ENCODE data around the gene MAGIX.
"Not testable (repeated sequence)": the region's sequence is repeated elsewhere in the genome, so short reads cannot be mapped to it uniquely, and the experiment has no call there.

Gene MAGIX

DNA sequence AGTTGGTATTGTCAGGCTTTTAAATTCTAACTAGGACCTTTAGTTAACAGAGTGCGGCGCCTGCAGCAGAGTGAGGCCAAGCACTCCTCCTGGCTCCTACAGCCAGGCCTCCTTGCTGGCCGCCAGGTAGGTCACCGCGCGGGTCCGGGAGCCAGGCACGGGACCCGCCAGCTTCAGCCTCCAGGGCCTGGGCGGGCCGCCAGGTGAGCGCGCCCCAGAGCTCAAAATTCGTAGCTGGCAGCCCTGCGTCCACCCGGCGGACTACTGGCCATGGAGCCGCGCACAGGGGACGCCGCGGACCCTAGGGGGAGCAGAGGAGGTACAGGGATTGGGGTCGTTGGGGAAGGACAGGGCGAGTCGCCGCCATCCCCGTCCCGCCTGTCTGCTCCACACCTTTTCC, at the start of gene MAGIX:
TSS of gene MAGIX (plus strand) at position 139 of the 400 bp plus-strand sequence. CDS start at position 271, 132 bp downstream.
- DNase-seq (ENCODE audit: low spot score), result no peak

DNA sequence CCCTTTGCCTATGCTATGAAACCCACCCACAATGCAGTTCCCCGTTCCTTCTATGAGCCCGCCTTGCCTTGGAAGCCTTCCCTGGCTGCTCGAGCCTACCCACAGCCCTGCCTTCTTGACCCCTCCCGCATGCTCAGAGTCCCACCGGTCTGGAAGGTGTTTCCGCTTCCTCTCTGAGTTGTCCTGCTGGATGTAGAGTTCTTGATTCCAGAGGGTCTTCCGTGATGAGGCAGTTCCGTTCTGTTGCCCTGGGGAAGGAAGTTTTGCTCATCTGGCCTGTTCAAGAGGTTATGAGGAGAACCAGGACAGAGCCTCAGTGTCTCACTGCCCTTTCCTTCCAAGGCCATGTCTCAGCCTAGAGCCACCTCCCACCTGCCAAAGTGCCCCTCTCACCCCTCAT, 46.5 kb upstream of the MAGIX start:
- DNase-seq (ENCODE audit: low spot score), result no peak

DNA sequence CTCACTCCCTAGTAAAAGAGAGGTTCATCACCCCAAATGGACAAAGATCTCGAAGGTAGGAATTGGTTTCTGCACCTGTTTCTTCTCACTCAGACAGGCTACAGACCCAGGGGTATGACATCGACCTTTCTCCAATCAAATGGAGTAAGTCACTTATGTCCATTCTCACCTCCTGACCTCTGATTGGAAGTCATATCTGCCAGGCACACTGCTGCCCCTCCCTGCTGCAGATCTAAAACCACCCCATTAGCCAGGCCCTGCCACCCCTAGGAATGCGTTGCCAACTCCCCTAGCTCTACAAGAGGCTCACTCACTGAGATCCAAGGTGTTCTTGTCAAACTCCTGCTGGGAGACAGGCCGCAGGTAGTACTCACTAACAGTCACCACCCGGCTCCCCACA, 45.8 kb upstream of the MAGIX start:
- no peak for DNase-seq (ENCODE audit: low spot score)

DNA sequence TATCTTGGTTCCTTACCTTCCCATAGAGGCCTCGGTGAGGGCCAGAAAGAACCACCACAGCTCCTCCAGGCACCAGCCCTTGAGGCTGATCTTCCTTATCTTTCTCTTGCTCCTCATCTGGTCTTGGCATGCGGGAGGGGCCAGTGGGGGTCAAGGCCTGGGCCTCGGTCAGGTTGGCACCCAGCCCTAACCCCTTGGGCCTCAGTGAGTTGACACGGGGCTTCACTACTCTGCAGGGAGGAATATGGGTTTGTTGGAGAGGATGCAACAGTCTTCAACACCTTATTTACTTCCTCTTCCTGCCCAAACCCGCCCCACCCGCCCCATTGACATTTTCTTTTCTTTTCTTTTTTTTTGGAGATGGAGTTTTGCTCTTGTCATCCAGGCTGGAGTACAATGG, 45.0 kb upstream of the MAGIX start:
- DNase-seq (ENCODE audit: low spot score), result no peak

DNA sequence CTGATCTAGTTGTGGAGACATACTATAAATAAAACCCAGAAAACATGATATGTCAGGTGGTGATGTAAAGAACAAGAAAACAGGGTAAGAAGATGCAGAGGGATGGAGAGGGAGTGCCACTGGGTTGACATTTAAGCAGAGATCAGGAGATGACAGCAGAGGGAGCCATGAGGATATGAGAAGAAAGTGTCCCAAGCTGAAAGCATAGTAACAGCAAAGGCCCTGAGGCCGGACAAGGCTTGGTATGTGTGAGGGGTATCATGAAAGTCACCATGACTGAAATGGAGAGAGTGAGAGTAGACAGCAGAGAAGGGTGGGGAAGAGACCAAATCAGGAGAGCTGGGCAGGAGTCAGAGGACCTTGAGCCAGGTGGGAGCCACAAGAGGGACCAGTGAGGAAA, 42.5 kb upstream of the MAGIX start:
- DNase-seq (ENCODE audit: low spot score), result no peak

DNA sequence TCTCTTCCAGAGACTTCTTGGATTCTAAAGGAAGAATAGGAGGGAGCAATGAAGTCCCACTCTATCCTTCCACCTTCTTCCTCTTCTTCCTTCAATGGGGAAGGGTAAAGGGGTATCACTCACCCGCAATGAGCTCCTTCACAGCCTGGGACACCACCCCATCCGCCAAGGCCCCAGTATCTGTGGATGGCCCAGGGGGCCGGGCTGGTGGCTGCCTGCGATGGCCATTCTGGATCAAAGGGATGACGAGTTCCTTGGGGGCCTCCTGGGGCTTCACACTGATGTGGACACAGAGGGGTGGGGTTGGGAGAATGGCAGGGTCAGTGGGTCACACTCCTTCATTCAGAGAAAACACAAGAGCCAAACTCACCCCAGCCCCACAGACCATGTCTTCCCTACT, 40.1 kb upstream of the MAGIX start:
- no peak for DNase-seq (ENCODE audit: low spot score)

DNA sequence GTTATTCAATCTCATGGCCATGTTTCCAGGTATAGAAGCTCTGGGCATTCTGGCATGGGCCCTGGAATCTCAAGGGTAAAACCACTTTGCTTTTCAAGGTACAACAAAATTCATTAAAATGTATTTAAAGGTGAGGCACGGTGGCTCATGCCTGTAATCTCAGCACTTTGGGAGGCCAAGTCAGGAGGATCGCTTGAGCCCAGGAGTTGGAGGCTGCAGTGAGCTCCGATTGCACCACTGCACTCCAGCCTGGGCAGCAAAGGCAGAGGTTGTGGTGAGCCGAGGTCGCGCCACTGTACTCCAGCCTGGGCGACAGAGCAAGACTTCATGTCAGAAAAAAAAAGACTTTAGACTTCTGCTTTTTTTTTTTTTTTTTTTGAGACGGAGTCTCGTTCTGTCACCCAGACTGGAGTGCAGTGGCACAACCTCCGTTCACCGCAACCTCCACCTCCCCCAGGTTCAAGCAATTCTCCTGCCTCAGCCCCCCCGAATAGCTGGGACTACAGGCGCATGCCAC, 34.8 kb upstream of the MAGIX start:
- DNase-seq (ENCODE audit: low spot score), result not testable (repeated sequence)

DNA sequence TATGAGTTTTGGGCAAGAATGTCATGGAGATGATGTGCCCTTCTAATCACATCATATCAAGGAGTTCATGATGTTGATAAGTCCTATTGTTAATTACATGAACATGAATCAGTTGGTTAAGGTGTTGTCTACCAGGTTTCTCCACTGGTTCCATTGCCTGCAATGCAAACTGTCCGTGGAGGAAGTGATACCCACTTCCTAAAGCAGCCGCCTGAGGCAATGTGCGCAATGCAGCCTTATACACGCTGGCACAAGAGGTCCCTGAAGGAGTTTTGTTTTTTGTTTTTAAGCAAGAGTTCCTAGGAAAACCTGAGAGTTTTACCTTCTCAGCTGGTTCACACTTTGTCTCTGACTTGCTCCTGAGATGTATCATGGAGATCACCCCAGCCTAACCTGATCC, 33.1 kb upstream of the MAGIX start:
- no peak for DNase-seq (ENCODE audit: low spot score)

DNA sequence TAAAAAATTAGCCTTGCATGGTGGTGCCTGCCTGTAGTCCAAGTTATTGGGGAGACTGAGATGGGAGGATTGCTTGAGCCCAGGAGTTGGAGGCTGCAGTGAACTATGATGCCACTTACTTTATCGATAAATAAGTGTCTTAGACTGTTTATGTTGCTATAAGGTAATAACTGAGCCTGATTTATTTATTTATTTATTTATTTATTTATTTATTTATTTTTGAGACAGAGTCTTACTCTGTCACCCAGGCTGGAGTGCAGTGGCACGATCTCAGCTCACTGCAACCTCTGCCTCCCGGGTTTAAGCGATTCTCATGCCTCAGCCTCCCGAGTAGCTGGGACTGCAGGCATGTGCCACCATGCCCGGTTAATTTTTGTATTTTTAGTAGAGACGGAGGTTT, 30.3 kb upstream of the MAGIX start:
- not testable (repeated sequence) for DNase-seq (ENCODE audit: low spot score)

DNA sequence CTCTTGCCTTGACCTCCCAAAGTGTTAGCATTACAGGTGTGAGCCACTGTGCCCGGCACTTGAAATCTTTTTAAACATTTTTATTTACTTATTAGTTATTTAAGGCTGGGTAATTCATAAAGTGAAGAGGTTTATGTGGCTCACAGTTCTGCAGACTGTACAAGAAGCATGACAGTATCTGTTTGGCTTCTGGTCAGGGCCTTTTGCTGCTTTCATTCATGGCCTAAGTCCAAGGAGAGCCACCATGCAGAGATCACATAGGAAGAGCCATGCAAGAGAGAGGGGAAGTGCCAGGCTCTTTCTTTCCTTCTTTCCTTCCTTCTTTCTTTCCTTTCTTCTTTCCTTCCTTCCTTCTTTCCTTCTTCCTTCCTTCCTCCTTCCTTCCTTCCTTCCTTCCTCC, 28.8 kb upstream of the MAGIX start:
- no peak for DNase-seq (ENCODE audit: low spot score)

DNA sequence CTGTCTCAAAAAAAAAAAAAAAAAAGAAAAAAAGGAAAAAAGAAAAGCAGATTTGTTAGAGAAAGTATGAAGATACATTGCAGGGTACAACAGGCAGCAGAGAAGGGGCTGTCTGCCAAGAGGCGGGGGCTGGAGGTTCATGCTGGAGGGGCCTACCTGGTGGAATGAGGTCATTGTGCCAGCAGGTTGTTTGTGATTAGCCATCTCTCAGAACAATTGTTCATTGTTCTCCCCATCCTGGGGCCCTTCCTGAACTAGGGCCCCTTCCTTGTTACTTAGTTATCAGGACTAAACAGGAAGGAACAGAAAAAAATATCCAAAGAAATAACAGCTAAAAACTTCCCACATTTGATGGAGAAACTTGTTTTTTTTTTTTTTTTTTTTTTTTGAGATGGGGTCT, 25.1 kb upstream of the MAGIX start:
- DNase-seq (ENCODE audit: low spot score), result no peak

DNA sequence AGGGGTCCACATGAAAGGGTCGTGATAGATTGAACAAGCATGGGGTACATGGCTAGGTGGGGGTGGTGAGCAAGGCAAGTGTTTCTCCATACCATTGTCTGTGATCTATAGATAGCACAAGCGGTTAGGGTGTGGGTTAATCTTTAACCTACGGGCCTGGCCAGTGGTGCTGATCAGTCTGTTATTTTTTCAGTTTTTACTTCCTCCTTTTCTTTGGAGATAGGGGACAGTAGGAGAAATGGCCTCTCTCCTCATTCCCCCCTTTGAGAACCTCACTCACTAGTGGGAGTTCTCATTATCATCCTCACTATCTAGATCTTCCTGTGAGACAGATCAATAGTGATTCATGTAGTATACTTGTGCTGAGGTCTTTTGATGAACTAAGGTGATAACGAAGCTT, 22.8 kb upstream of the MAGIX start:
- DNase-seq (ENCODE audit: low spot score), result no peak

DNA sequence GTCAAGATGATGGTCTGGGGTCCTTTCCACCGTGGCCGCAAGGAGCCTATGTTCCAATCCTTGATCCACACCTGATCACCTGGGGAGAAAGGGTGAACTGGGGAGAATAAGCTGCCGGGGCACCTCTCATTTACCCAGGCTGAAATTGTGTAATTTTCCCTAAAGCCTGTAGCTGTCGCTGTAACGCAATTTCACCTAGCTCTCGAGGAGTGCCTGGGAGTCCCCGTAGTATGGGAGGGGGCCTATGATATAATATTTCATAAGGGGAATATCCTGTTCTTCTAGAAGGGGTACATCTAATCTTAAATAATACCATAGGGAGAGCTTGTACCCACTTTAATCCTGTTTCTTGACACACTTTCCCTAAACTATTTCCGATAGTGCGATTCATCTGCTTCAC, 20.3 kb upstream of the MAGIX start:
- DNase-seq (ENCODE audit: low spot score), result not testable (repeated sequence)

DNA sequence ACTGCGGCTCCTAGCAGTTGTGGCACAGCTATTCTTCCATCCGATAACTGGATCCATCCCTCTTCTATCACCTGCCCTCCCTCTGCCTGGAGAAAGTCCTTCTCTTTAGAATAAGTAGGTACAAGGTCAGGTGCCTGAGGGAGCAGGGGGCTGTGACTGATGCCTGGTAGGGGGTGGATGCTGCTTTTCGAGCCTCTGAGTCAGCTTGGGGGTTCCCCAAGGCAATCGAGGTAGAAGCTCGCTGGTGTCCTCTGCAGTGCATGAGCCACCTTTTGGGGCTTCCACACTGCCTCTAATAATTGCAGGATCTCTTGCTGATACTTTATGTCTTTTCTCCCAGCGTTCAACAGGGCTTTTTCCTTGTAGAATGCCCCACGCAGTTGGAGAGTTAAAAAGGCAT, 19.4 kb upstream of the MAGIX start:
- DNase-seq (ENCODE audit: low spot score), result not testable (repeated sequence)

DNA sequence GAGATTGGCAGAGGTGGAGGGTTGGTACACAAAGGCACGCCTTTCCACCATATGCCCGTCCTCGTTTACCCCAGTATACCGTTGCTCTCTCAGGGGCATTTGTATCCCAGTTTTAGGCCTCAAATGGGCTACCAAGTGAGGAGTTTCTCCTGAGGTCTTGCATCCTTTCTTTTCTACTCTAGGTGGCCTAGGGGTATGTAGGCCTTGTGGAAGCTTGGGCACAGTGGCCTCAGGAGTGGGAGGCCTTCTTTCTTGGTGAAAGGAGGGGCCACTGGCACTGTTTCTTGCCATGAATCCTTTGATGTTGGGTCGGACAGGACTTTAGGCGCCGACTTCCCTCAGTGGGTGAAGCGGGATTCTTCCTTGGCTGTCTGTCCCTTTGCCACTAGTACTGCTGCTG, 15.3 kb upstream of the MAGIX start:
- no peak for DNase-seq (ENCODE audit: low spot score)

DNA sequence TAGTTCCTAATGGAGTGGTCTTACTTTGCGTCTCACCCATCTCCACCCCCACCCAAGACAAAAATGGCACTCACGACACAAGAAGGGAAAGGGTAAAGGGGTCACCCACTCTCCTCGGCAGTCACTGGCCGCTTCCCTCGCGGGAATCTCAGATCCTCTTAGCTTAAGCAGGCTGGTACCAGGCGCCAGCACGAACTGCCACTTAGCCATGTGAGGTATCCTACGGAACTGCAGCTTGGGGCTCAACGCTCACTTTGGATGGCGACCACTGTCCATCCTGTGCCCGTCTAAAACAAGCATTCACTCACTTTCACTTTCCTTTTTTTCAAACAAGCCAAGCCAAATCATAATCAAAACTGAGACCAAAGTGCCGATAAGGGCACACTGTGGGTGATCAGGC, 14.6 kb upstream of the MAGIX start:
- no peak for DNase-seq (ENCODE audit: low spot score)

DNA sequence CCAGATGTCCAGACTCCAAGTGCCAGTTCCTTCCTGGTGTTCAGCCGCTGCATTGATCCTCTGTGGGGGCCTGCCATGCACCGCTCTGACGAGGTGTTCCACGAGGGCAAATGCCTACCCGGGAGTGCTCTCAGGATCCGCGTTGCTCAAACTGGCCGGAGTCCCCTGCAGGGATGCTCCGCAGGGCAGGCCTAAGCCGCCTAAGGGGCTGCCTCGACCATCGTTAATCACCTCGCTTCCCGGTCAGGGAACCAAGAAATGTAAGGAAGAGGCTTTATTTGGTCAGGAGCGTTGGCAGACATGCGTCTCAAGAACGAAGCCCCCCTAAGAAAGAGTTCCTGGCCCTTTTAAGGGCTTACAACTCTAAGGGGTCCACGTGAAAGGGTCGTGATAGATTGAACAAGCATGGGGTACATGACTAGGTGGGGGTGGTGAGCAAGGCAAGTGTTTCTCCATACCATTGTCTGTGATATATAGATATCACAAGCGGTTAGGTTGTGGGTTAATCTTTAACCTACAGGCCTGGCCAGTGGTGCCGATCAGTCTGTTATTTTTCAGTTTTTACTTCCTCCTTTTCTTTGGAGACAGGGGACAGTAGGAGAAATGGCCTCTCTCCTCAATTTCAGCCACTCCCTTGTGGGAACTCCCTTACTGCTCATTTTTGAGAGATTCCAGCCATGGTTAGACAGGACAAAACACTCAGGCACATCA, 14.0 kb upstream of the MAGIX start:
- DNase-seq (ENCODE audit: low spot score), result not testable (repeated sequence)

DNA sequence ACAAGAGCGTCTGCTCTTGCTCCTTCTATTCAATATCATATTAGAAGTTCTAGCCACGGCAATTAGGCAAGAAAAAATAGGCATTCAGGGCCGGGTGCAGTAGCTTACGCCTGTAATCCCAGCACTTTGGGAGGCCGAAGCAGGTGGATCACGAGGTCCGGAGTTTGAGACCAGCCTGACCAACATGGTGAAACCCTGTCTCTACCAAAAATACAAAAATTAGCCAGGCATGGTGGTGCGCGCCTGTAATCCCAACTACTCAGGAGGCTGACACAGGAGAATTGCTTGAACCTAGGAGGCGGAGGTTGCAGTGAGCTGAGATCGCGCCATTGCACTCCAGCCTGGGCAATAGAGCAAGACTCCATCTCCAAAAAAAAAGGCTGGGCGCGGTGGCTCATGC, 13.3 kb upstream of the MAGIX start:
- DNase-seq (ENCODE audit: low spot score), result not testable (repeated sequence)

DNA sequence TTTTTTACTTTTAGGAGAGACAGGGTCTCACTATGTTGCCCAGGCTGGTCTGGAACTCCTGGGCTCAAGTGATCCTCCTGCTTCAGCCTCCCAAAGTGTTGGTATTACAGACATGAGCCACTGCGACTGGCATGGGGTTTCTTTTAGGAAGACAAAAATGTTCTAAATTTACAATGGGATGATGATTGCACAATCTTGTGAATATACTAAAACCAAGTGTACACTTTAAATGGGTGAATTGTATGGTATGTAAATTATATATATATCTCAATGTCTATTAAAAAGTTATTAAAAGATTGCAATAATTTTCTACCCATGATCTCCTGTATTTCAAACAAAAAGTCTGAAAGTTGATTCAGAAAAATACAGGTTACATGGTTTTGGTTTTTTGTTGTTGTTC, 9.1 kb upstream of the MAGIX start:
- no peak for DNase-seq (ENCODE audit: low spot score)

DNA sequence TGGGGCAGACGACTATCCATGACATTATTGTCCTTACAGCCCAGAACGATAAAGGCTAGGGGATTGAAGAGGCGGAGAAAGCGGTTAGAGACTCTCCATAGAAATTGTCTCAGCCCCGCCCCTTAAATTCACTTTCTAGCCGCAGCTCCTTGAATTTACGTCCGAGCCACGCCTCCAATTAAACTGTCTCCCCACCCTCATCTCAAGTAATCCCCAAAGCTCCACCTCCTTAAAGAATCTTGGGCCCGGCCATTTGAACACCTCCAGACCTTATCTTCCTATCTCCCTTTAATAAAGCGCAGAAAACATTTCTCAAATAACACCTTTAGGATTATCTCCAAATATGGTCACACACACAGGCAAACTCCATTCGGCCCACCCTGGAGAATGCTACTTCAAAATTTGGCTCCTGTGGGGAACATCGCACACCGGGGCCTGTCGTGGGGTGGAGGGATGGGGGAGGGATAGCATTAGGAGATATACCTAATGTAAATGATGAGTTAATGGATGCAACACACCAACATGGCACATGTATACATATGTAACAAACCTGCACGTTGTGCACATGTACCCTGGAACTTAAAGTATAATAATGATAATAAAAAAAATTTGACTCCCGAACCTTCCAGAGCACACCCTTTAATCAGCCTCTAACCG, 7.2 kb upstream of the MAGIX start:
- peak; percentile 53 for DNase-seq (ENCODE audit: low spot score)

DNA sequence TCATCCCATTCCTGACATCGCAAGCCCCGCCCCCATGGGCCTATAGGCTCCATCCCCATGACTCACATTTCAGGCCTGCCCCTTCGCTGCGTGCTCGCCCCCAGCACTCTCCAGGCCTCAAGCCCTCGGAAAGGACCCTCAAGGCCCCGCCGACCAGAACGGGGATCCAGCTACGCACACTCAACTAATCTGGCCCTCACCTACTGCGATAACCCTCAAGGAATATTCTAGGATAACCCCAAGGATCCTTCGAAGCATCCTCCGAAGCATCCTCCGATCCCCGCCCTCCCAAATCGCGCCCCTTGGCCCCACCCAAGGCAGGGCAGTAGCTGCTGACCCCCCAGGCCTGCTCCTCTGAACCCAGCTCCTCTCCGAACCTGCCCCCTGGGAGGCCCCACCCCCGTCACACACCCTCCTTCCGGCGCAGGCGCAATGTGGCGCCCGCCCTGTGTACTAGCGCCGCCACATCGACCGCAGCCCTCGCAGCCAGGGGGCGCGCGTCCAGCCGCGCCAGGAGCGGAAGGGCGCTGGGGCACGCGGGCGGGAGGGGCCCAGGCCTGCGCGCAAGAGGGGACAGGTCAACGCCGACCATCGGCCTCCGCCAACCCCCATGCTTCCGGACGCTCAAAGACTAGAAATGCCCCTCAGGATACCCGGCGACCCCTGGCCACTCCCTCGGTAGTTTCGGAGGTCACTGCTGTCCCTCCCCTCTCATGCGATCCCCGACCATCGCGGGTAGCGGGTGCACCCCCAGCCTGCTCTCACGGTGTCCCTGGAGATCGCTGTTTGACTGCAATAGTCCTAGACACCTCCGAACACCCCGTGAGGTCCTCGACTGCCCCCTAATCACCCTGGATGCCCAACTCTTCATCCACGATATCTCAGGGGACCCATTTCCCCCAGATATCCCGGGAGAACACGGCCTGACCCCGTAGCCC, 6.4 kb upstream of the MAGIX start:
- DNase-seq (ENCODE audit: low spot score), result peak; percentile 70

DNA sequence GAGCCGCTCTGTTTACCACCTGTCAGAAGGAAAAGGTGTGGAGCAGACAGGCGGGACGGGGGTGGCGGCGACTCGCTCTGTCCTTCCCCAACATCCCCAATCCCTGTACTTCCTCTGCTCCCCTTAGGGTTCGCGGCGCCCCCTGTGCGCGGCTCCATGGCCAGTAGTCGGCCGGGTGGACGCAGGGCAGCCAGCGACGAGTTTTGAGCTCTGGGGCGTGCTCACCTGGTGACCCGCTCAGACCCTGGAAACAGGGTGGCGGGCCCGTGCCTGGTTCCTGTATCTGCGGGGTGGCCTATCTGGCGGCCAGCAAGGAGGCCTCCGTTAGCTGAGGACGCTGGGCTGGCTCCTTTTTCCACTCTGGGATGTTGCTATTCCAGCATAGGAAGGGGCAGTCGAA, 5.4 kb upstream of the MAGIX start:
- no peak for DNase-seq (ENCODE audit: low spot score)

DNA sequence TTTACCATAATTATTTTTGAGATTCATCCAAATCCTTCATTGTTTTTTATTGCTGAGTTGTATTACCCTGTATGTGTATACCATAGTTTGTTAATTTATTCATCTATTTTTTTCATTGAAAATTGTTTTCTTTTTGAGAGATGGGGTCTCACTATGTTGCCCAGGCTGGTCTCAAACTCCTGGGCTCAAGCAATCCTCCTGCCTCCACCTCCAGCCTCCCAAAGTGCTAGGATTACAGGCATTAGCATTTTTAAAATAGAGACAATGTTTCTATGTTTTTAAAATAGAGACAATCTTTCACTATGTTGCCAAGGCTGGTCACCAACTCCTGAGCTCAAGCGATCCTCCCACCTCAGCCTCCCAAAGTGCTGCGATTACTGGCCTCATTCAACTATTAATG, 1.6 kb upstream of the MAGIX start:
- no peak for DNase-seq (ENCODE audit: low spot score)
